HepG2 (cell line): ENCODE results near the gene EVA1A. TPM values are rescaled to one million over a fixed set of nuclear protein-coding genes. Genes with fewer than 3 reads are reported as not detected.

ENCODE experiments used
- ATAC-seq: fragments of 200-7000 bp; cut with Tn5 transposase; 3 replicates; pipeline ENCODE4 v1.9.1; 2020; ENCODE audit warnings: mild to moderate bottlenecking, moderate library complexity
- BruUV-seq: library from RNA; stranded (reverse); fragments of 400-500 nt; replicated peaks from 2 replicates; lab custom pipeline; 2021; lab: Mats Ljungman, UMichigan
- CTCF ChIA-PET: fragments of 300-600 bp; formaldehyde crosslinking; extraction: SDS; loops from one replicate; lab custom pipeline; 2021; ENCODE audit warnings: low total read pairs, inconsistent platforms, low intra/inter-chr PET ratio; lab: Yijun Ruan, JAX
- POLR2A ChIA-PET: fragments of 350-600 bp; sonication (Branson Sonifier 250); formaldehyde crosslinking; loops from one replicate; lab custom pipeline; 2020; ENCODE audit warnings: antibody characterized with exemption, inconsistent platforms; lab: Yijun Ruan, JAX
- DNase-seq: peaks from one replicate; pipeline ENCODE4 v3.0.0-alpha.2; 2015; ENCODE audit warnings: low spot score
- FAIRE-seq: peaks from 3 replicates; lab custom pipeline; 2011; peaks lifted over from hg19 to GRCh38; lab: Jason Lieb, UNC
- H2AFZ ChIP-seq: one replicate; pipeline ENCODE4 v1.6.1; 2011; ENCODE audit warnings: low read length, inconsistent platforms
- H3K27ac ChIP-seq: fragments of 300-600 bp; 3 replicates; pipeline ENCODE4 v1.8.0; 2011; ENCODE audit warnings: mixed run types, mild to moderate bottlenecking, mixed read lengths, low read length, inconsistent platforms; ENCODE audit not compliant: insufficient read depth; ENCODE audit errors: extremely low read length
- H3K27me3 ChIP-seq, 2 experiments: fragments of 200-600 bp in 1 of 2; 2 replicates in 1 of 2; 3 replicates in 1 of 2; pipeline versions ENCODE4 v1.6.0 to v1.8.0; 2011; ENCODE audit warnings: low read length in 2 of 2, mild to moderate bottlenecking in 2 of 2, moderate library complexity in 2 of 2, inconsistent platforms in 1 of 2; ENCODE audit not compliant: insufficient read depth in 2 of 2, control insufficient read depth in 1 of 2
- H3K36me3 ChIP-seq, 2 experiments: fragments of 200-600 bp in 1 of 2; replicated peaks in 1 of 2; 2 replicates in 1 of 2; 3 replicates in 1 of 2; pipeline versions ENCODE4 v1.5.1 to v1.8.0; 2011; ENCODE audit warnings: low read length in 2 of 2, inconsistent platforms in 1 of 2; ENCODE audit not compliant: insufficient read depth in 2 of 2, control insufficient read depth in 1 of 2
- H3K4me1 ChIP-seq: 2 replicates; pipeline ENCODE4 v1.5.1; 2012; ENCODE audit warnings: low read length, inconsistent platforms; ENCODE audit not compliant: insufficient read depth
- H3K4me2 ChIP-seq: 2 replicates; pipeline ENCODE4 v1.6.0; 2011; ENCODE audit warnings: low read depth, low read length, inconsistent platforms
- H3K4me3 ChIP-seq, 3 experiments: fragments of 200-600 bp in 1 of 3; sonication (generic), shearing (Covaris generic) in 1 of 3; replicated peaks in 1 of 3; 2 replicates each; pipeline ENCODE4 v1.5.1; 2011 to 2016; ENCODE audit warnings: low read length in 3 of 3, inconsistent platforms in 2 of 3, low read depth in 2 of 3, mild to moderate bottlenecking in 2 of 3, control low read depth in 1 of 3, mixed read lengths in 1 of 3; ENCODE audit not compliant: insufficient read depth in 1 of 3
- H3K79me2 ChIP-seq: one replicate; pipeline ENCODE4 v1.6.1; 2011; ENCODE audit warnings: low read length, inconsistent platforms; ENCODE audit not compliant: insufficient read depth
- H3K9ac ChIP-seq: 2 replicates; pipeline ENCODE4 v1.6.0; 2011; ENCODE audit warnings: mild to moderate bottlenecking, low read depth, low read length, inconsistent platforms; ENCODE audit not compliant: insufficient read depth
- H3K9me3 ChIP-seq: 2 replicates; pipeline ENCODE4 v1.5.1; 2012; ENCODE audit warnings: mild to moderate bottlenecking, low read length
- H4K20me1 ChIP-seq: 2 replicates; pipeline ENCODE4 v1.6.0; 2011; ENCODE audit warnings: inconsistent platforms, mild to moderate bottlenecking, low read length, moderate library complexity; ENCODE audit not compliant: insufficient read depth
- HCFC1 ChIP-seq: fragments of 150-350 bp; IDR thresholded peaks from 2 replicates; pipeline ENCODE4 v1.6.1; 2014; ENCODE audit warnings: low read depth, low read length
- MIER3 ChIP-seq: IDR thresholded peaks from 2 replicates; pipeline ENCODE4 v1.6.1; 2016; ENCODE audit warnings: missing compliant biosample characterization, borderline replicate concordance
- PATZ1 ChIP-seq: sonication (generic); formaldehyde crosslinking; IDR thresholded peaks from 2 replicates; pipeline ENCODE4 v1.4.0; 2020; ENCODE audit warnings: missing genetic modification reagents
- SAP130 ChIP-seq: IDR thresholded peaks from 2 replicates; pipeline ENCODE4 v1.6.1; 2016; ENCODE audit warnings: low read depth
- SMC3 ChIP-seq: IDR thresholded peaks from 2 replicates; pipeline ENCODE4 v1.6.1; 2011; ENCODE audit warnings: low read length, improper control_type of control experiment
- TEAD3 ChIP-seq: optimal IDR thresholded peaks from 2 replicates; pipeline ENCODE3; 2016; ENCODE audit warnings: borderline replicate concordance
- TFE3 ChIP-seq: IDR thresholded peaks from 2 replicates; pipeline ENCODE4 v1.6.1; 2016
- ZNF274 ChIP-seq: sonication (generic); formaldehyde crosslinking; IDR thresholded peaks from 2 replicates; pipeline ENCODE4 v1.5.1; 2020; ENCODE audit warnings: mild to moderate bottlenecking, missing genetic modification reagents
- ZNF350 ChIP-seq: sonication (generic); formaldehyde crosslinking; IDR thresholded peaks from 2 replicates; pipeline ENCODE4 v1.4.0; 2020; ENCODE audit warnings: mild to moderate bottlenecking, low read depth, missing genetic modification reagents, borderline replicate concordance
- ZNF362 ChIP-seq: sonication (generic); formaldehyde crosslinking; IDR thresholded peaks from 2 replicates; pipeline ENCODE4 v1.4.0; 2020; ENCODE audit warnings: missing genetic modification reagents, mild to moderate bottlenecking, borderline replicate concordance
- WGBS: methylation state at CpG from one replicate; pipeline ENCODE4 v1.1.6; 2017; ENCODE audit warnings: low lambda C conversion rate; 5-methylcytosine and 5-hydroxymethylcytosine counted together
- in situ Hi-C: cut with HindIII; loops from 2 replicates; pipeline ENCODE4 v1.10.0; 2017; ENCODE audit warnings: low pct_unique_long_range_greater_than_20kb; ENCODE audit not compliant: extremely low pct_ligation_motif_present
- intact Hi-C: fragments of 100-400 bp; cut with micrococcal nuclease; formaldehyde crosslinking; loops from one replicate; pipeline ENCODE4 v1.10.0; 2022; ENCODE audit not compliant: unreplicated experiment
- polyA plus RNA-seq, 8 experiments: library from polyadenylated mRNA; depleted of rRNA in 3 of 8; stranded (reverse) in 7 of 8; unstranded in 1 of 8; fragments of >200 nt; fragmentation: Illumina TruSeq in 4 of 8; extraction: Trizol in 4 of 8; gene quantifications; 2 replicates each; pipeline versions ENCODE4 v1.2.1 to v1.2.3, GENCODE V29; 2011 to 2016; ENCODE audit warnings: low read depth in 4 of 8, missing spikeins in 1 of 8, mixed read lengths in 1 of 8; ENCODE audit not compliant: insufficient read depth in 1 of 8
- total RNA-seq, 5 experiments: library from RNA; depleted of rRNA; stranded (reverse); fragments of >200 nt; fragmentation: Illumina TruSeq; extraction: Trizol; gene quantifications; 2 replicates each; pipeline ENCODE4 v1.2.3, GENCODE V29; 2016; ENCODE audit warnings: low read depth in 1 of 5

EVA1A gene
- total and polyA plus RNA-seq, 2 of the 13 experiments (the other 11 are each of a cell fraction or from before 2014, with no cell fraction given), result 57.5 to 57.8 TPM

GRCh38 chr2:75464348-75464946, 96.3 kb downstream of the EVA1A start (continued):
- peak; percentile 49; the same call in 1 of the 2 replicates for TF ChIP-seq ZNF362 (CRISPR knock-in tag)
- TF ChIP-seq TFE3 (CRISPR knock-in tag), result 0 out of 2 replicates have a peak, but pooled peaks have one; percentile 10
- TF ChIP-seq ZNF350, result no peak
- no peak for TF ChIP-seq HCFC1
- TF ChIP-seq ZNF274 (CRISPR knock-in tag), result no peak
- TF ChIP-seq MIER3, result peak; percentile 33; the same call in 1 of the 2 replicates
- TF ChIP-seq SMC3, result peak; percentile 89
- TF ChIP-seq TEAD3 (CRISPR knock-in tag), result peak; percentile 15

GRCh38 chr2:75462721-75463120, 98.0 kb downstream of the EVA1A start:
- TF ChIP-seq PATZ1, result 0 out of 2 replicates have a peak, but pooled peaks have one; percentile 15
- TF ChIP-seq SAP130 (CRISPR knock-in tag), result no peak
- ChIA-PET POLR2A (interaction anchor here (1.3 kb wide), 1 partner anchor 165 kb away, joined by 4 read pairs; no protein-coding TSS in a partner anchor), CTCF (interaction anchor here (1.3 kb wide), 1 partner anchor 146 kb away, joined by 4 read pairs; no protein-coding TSS in a partner anchor)
- Histone ChIP-seq H3K27me3 (no peaks in the 10 kb centered on the region), H3K9ac (no peak overlapping the region), H3K9me3 (no peaks in the 10 kb centered on the region), H2AFZ (no peak overlapping the region), H3K4me1 (peaks cover 42% of the 10 kb centered on the region), H3K36me3 (no peaks in the 10 kb centered on the region), H3K4me2 (no peak overlapping the region), H3K27ac (no peak overlapping the region), H3K79me2 (no peaks in the 10 kb centered on the region), H3K4me3 (no peak overlapping the region), H4K20me1 (no peaks in the 10 kb centered on the region)
- 29% methylated on average over 4 of the region's 4 CpGs for WGBS
- in situ Hi-C loops (no loop called here), intact Hi-C loops (no loop called here)
- DNase-seq, result no peak
- no peak for ATAC-seq
- FAIRE-seq, result no peak
- no TSS peak for BruUV-seq
